ENCODE data around the gene MICAL2.

The MICAL2 gene

DNA sequence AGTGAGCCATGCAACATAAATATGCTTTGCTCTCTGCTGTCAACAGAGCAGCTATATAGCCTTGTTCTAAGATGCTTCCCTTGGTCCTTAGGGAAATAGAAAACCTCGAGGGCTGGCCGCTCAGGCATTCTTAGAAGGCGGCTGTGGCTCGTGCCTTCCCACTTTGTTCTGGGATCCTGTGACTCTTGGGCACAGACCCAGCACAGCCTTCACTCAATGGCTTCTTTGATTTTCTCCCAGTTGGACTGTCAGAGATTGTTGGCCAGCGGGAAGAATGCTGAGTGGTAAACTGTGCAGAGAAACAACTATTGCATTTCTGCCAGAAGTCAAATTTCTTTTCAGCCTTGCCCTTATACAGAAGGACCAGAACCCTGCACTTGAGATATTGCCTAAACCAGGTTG lies 9.5 kb upstream of the MICAL2 start:
- DNase-seq, result no peak

DNA sequence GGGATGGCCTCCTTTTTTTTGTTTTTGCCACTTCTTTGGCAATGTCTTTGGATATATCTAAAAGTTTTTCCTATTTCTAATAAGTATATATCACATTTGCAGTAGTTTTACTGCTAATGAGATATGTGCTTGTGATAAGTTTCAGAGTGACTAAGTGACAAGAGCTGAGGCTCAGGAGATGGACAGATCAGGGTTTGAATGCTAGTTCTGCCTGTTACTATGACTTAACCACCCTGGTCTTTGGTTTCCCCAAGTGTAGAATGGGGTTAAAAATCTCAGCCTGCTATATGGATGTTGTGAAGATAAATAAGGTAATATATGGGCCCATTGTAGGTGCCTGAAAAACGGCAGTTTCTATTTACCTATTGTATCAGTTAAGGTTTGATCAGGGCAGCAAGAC lies 9.1 kb upstream of the MICAL2 start:
- DNase-seq, result no peak

DNA sequence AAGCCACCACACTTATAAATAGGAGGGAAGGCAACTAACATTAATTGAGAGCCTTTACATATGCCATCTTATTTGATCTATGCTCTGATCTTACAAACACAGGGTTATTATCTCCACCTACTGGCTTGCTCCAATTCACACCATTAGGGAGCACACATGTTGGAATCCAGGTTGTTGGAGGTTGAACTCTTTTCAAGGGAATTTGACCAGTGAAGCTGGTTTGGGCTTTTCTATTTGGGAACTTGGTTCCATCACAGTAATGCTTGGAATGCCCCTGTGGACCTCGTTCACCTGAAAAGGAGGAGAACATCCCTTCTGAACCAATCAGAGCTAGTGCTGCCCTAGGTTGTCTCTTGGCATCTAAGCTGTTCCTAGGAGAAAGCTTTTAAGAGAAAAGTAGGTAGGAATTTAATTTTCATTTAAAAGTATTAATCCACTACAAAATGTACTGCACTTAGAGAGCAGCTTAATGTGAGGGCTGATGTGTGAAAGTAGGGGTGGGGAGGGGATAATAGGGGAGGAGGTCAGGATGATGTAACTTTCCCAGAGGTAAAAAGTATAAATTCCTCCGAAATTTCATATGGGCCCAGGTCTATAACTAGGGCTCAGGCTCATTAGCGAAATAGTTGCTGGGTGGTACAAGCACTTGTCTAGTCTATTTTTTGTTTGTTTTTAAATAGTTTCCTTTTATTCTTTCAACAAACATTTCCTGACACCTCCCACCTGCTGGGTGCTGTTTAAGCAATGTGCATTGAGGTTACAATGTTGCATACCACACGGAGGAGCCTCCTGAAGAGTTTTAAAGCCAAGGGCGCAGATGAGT lies 7.6 kb upstream of the MICAL2 start:
- peak; percentile 54 for DNase-seq

DNA sequence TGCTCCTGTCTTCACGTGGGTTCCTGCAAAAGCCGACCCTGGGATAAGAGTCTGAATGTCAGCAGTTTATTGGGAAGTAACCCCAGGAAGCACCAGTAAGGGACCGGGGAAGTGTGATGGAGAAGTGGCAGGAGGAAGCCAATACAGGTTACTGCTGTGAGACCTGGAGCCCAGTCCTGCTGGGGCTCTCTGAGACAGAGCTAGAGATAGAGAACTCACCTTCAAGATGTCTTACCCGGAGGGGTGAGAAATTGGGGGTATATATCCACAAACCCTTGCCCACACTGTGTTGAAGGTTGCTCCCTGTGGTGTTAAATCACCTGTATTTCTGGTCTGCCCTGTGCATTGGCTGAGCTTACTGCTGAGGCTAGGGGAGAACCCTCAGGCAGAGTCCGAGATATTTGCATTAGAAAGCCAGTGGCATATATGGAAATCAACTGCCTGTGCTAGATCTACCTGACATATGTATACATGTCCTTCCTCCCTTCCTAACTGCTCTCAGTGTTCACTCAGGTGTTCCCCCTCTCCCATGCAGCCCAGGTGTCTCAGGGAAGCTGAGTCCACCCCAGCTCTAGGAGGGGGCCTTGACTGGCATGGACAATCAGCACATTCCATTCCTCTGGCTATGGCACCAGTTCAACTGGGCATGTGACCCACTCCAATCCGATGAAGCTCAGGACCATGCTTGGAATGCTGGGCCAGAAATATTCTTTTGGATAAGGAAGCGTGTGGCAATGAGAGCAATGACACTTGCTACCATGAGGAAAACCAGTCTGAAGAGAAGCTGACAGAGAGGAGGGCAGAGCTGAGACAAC lies 6.8 kb upstream of the MICAL2 start:
- no peak for DNase-seq

DNA sequence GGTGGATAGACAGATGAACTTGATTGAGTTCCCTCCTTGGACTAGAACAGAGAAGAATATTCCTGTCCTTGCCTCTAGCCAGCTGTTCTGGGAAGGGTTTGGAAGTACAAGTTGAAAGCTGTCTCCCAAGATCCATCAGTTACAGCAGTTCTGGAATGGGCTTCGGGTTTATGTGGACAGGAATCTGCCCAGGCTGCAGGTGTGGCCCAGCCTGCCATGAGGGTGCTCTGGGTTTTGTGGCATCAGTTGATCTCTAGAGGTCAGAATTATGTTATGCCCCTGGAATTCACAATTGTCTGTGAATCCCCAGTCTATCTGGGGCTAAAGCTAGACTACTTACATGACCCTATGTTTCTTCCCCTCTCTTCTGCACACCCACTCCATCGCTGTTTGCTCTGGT lies 4.9 kb upstream of the MICAL2 start:
- no peak for DNase-seq

DNA sequence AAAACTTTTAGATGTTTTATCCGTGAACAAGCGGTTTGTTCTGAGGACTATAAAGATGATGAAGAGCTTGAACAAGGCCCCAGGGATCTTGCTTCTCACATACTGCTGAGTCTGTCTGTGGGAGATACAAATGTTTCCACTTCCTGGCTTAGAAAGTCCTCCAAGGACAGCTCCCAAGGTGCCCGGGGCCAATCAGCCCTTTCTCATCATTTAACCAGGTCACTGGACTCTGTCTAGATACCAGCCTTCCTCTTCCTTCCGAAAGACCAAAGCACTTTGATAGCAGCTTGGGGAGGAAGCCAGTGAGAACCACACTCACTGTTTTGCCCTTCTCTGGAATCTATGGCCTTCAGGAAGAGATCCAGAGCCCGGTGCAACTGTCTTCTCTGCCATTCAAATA lies 4.3 kb upstream of the MICAL2 start:
- DNase-seq, result no peak

DNA sequence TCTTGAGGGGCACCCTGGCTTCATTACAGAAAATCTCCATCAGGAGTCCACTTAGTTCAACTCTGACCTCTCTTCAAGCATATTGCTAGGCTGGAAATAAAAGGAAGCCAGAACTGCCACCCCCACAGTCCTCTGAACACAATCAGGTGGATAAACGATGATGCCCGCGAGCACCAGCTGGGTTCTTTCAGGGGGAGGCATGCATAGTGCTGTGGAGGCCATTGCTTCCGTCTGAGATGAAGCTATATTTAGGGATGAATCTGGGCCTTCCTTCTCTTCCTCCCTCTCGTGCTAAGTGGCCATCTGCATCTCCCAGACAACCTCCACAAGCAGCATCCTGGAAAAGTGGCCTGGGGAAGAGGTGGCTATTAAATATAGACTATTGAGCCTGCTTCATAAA lies 3.9 kb upstream of the MICAL2 start:
- no peak for DNase-seq

DNA sequence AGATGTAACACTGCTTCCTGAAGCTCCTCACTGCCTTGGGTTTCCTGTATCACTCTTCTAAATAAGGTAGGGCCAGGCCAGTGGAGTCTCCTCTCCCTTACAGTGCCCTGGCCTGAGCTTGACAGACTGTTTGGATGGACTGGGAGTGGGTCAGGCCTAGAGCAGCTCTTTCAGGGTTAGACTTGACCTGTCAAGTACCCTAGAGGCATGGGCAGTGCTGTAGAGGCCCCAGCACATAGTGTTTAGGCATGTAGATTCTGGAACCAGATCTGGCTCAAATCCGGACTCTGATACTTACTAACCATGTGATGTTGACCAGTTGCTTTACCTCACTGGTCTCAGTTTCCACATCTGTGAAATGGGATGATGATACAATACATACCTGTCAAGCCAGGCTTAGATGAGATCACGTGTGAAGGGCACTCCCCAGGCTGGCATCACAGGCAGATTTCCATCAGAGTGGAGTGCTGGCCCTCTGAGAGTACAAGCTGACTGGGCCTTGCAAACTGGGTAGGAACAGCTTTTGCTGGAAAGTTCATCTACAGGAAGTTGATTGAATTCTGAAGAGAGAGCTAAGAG lies 1.4 kb upstream of the MICAL2 start:
- DNase-seq, result no peak

DNA sequence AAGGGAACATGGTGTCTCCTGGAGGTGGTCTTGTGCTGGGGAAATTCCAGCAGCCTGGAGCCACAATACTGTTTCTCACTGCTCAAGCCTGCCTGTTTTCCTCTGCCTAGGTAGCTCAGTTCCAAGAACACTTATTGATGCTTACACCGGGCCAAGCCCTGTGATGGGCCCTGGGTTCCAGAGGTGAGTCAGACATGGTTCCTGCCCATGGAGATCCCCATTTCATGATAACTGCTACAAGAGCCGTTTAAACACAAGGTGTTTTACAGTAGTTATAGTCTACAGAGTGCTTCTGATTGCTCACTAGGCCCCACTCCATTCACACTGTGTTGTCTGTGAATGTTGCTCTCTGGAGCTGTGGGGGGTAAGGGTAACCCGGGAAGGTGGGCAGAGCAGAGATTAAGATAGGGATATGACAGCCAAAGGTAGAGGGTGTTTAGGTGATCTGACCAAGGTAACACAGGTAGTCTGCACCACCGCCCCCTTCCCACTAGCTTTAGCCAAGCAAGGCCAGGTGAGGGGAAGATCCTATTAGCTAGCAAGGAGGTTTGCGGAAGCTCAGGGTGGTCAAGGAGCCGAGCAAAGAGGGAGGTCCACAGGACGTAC lies 696 bp upstream of the MICAL2 start:
- DNase-seq, result no peak

DNA sequence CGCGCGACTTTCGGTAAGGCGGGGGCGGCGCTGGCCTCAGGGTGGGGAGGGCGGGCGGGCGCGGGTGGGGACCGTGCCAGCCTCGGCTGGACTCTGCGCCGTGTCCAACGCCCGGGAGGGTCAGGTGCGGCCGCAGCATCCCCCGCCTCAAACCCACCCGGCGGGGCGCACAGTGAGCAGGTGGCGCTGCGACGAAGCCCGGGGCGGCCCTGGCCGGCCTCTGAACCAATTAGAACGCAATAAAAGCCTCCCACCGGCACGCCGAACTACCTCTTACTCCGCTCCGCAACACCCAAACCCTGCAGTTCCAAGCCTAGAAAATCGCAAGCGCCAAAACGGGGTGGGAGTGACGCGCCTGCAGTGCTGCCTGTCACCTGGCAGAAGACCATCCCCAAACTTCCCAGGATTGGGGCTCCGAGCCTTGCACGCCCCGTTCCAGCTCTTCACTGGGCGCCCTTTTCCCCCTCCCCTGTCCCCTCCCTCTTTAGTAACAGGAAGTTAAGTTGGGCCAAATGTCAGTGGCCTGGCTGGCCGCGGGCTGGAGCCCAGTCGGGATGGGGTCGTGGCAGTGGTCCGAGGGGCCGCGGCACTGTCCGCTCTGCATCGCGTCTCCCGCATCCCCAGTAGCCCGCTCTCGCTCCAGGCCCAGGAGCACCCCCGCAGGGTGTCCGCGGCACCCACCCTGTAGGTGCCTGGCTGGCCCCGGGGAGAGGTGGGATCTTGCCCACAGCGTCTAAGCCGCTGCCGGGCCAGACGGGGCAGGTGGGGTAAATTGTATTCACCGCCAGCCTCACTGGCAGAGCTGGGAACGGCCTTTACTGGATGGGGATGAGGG lies 541 bp downstream of the MICAL2 start:
- DNase-seq, result no peak

DNA sequence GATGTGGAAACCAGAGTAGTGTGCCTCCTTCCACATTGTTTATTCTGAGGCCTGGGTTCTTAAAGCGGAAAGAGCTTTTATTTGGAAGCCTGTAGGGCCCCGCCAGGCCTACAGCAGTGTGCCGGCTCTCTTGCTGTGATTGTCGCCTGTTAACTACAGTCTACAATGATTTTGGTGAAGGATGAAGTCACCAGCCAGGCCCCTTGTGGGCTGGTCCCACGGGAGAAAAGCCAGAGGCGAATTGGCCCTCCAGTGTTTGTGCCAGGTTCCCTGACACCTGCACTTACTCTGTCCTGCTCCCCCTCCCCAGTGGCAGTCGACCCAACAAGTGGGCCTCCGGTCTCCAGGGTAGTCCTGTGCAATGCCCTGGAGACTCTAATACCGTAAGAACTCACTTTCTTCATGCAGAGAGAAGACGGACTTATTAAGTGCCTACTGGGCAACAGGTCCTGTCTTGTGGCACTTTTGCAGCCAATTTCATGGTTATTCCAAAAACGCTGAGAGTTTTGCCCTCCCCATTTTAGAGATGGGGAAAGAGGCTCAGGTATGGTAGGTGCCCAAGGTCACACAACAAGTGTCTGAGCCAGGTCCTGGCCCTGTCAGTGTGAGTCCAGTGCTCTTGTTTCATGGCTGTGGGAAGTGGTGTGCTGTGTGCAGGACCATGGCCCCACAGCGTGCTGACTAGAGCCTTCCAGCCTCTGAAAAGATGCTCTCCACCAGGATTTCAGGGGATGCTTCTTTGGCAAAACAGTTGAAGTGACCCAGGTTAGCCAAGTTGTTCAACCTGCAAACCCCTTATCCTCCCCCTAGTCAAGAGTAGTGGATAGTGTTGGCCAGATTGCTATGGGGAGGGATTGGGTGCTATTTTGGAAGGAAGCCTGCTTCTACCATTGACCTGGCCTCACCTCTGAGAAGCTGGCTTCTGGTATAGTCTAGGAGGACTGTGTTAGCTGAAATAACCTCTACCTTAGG lies 1.4 kb downstream of the MICAL2 start:
- no peak for DNase-seq

DNA sequence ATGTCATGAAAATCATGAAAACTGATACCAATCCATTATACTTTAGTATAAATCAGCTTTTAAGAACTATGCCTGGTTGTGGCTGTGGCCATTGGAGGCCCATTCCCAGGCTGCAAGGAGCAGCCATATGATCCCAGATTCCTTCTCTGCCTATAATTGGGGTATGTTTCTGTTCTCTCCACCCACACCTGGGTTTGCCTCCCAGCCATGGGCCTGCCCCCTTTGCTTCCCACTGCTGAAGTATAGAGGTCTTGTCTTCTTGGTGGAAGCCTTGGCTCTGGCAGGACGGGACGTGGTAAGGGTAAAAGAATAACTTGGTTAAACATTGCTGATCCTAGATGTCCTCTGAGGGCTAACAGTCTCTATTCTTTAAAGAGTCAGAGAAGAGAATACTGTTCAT lies 2.4 kb downstream of the MICAL2 start:
- no peak for DNase-seq

DNA sequence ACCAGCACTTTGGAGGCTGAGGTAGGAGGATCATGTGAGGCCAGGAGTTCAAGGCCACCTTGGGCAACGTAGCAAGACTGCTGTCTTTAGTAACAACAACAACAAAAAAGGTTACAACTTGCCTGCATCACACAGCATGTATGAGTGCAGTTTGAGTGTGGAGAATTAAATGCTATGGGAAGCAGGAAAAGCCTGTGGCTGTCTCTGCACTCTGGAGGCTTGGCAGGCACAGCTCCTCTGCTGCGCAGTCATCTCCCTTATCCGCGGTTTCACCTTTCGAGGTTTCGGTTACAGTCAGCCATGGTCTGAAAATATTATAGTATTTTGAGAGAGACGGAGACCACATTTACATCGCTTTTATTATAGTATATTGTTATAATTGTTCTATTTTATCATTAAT lies 2.9 kb downstream of the MICAL2 start:
- no peak for DNase-seq

DNA sequence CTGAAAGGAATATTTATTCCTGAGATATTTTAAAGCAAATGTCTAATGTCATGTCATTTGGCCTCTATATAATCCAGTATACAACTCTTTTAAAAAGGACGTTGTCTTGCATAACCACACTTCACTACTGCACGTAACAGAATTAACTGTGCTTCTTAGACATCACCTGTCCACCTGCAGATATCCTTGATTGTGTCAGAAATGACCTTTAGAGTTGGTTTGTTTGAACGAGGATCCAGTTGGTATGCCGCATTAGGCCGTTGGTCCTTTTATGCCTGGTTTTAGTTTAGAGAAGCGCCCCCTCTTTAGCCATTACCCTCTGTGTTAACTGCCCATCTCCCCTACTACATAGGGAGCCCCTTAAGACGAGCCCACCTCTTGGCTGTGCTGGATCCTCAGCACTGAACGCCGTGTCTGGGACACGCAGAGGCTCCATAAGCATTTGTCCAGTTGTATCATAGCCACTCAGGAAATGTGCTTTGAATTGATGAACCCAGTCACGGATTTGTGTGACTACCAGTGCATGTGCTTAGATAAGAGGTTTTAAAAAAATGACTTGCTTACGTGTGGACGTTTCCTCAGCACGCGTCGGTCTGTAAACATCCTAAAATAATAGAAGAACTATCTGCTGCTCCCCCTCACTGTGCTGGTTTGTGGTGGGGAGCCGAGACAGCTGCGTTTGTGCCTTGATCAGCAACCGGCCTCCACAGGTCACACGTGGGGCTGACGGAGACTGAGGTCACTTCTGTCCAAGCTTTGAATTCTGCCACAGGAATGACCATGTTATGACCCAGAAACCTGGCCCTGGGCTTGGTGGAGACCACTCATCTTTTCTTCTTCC lies 4.0 kb downstream of the MICAL2 start:
- peak; percentile 37 for DNase-seq

DNA sequence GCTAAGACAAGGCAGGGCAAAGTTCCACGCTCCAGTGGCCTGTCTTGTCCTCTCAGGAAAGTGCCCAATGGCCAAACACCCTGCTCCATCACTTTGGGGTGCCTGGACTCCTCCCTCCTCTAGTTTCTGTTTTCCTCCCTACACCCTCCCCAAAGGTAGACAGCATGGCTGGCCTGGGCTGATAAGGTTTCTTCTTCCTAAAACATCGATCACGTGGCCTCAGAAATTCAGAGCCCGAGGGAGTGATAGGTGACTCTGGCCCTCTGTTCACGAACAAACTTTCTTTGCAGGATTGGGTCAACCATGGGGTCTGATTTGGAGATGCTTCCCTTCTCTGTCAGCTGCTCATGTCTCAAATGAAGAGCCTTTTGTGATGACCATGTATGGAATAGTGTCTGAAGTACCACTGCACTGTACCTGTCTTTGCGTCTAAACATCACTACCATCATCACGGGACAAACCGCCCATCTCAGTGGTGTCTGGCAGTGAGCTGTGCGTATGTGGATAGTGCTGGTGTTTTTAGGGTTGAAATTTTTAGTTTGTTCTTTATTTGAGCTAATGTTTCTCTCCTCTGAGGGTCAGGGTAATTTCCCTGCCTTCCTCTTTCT lies 6.1 kb downstream of the MICAL2 start:
- DNase-seq, result no peak

DNA sequence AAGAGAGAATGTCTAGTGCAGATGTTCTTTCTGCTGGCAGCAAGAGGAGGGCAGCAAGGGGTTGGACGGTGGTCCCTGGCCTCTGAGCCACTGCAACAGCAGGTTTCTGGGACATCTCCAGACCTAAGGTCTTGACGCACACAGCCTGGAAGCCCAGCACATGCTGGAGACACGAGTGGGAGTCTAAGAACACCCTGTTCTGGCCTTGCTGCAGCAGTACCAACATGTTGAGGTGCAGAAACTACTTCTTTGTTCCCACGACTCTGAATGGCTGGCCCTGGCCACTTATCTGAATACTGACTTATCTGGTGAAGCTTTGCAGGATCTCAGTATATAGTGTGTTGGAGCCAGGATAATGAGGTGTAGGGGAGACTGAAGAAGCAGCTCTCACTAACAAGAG lies 6.8 kb downstream of the MICAL2 start:
- DNase-seq, result no peak

DNA sequence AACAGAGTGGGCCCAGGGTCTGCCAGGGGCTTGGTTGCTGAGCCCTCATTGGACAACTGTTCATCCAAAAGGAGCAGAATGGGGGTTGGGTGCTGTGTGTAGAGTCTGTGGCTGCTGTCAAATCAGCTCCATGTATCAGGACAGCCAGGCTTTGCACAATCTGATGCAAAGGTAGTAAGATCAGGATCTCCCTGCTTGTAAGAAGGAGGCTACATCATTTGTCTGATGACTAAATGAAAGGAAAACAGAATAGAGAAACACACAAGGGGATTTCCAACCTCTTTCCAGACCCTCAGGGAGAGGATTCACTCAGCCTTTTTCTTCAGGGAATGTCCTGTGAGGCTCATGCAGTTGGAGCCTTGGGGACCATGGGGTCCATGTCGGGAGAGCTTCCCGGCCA lies 7.2 kb downstream of the MICAL2 start:
- DNase-seq, result no peak

DNA sequence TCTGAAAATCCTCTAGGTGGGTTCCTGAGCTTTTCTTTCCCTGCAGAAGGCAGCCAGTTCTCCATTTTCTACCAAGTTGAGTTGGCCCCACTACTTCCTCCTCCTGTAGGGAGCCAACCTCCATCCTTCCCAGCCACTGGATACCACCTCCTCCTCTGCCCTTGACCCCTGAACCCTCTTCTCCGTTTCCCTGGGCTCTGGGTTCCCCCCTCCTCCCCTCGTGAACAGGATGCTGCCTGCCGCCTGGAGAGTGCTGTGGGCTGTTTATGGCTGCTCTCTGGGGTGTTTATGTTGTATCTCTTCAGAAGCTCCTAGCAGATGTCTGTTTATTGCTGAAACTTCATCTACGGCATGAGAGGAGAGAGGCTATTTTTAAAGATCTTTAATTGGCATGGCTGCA lies 8.6 kb downstream of the MICAL2 start:
- DNase-seq, result peak; percentile 32

DNA sequence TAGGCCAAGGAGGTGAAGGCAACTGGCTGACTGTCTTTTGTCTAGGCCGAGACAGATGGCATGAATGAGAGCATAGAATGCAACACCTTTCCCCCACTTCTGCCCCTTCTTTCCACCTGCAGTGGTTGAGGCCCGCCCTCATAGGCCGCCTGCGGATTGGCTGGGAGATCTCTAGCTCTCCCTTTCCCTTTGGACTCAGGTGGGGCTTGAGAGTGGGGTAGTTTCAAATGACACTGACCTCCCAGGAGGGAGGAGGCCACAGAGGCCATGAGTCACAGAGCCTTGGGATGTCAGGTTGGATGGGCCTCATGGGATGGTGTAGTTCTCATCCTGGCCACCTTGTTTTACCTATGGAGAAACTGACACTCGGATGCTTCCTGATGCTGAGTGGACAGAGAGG lies 9.1 kb downstream of the MICAL2 start:
- no peak for DNase-seq

Data from HCEC 1CT (cell line).